Brain microvascular endothelial cell (primary cell): ENCODE measurements around the gene STS.
"Not testable (repeated sequence)": the region's sequence is repeated elsewhere in the genome, so short reads cannot be mapped to it uniquely, and the experiment has no call there.

ENCODE experiments used
- DNase-seq: peaks from one replicate; pipeline ENCODE4 v3.0.0-alpha.2; 2020
- H3K27ac ChIP-seq: fragments of 250-450 bp; sonication (Bioruptor Pico); 2 replicates; pipeline ENCODE4 v1.5.1; 2020; ENCODE audit warnings: mild to moderate bottlenecking, moderate library complexity
- H3K27me3 ChIP-seq: fragments of 250-450 bp; sonication (Bioruptor Pico); replicated peaks from 2 replicates; pipeline ENCODE4 v1.5.1; 2020; ENCODE audit warnings: mild to moderate bottlenecking
- H3K36me3 ChIP-seq: fragments of 250-450 bp; sonication (Bioruptor Pico); replicated peaks from 2 replicates; pipeline ENCODE4 v1.5.1; 2020; ENCODE audit warnings: mild to moderate bottlenecking
- H3K4me3 ChIP-seq: 2 replicates; pipeline ENCODE4 v1.5.1; 2011; ENCODE audit warnings: low read depth, mild to moderate bottlenecking, control low read depth, low read length, moderate library complexity
- in situ Hi-C: cut with HindIII; loops from 2 replicates; pipeline ENCODE4 v1.10.0; 2017; ENCODE audit warnings: low sequenced_read_pairs, low pct_ligation_motif_present
- TF ChIP-seq, protein P1 (sequence below): IDR thresholded peaks from 2 replicates; pipeline ENCODE4 v1.5.1; 2011; ENCODE audit warnings: low read depth, mild to moderate bottlenecking, moderate library complexity, low read length, control low read depth, inconsistent platforms; ENCODE audit errors: missing control alignments

Gene STS

GRCh38 chrX:7168371-7168770 lies 20.9 kb downstream of the STS start:
- no peak for DNase-seq
- no peak overlapping the region for H3K4me3 ChIP-seq
- in situ Hi-C loops, result no loop called here
- no peaks in the 10 kb centered on the region for H3K27me3 ChIP-seq
- TF ChIP-seq, protein P1, sequence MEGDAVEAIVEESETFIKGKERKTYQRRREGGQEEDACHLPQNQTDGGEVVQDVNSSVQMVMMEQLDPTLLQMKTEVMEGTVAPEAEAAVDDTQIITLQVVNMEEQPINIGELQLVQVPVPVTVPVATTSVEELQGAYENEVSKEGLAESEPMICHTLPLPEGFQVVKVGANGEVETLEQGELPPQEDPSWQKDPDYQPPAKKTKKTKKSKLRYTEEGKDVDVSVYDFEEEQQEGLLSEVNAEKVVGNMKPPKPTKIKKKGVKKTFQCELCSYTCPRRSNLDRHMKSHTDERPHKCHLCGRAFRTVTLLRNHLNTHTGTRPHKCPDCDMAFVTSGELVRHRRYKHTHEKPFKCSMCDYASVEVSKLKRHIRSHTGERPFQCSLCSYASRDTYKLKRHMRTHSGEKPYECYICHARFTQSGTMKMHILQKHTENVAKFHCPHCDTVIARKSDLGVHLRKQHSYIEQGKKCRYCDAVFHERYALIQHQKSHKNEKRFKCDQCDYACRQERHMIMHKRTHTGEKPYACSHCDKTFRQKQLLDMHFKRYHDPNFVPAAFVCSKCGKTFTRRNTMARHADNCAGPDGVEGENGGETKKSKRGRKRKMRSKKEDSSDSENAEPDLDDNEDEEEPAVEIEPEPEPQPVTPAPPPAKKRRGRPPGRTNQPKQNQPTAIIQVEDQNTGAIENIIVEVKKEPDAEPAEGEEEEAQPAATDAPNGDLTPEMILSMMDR, result no peak
- H3K36me3 ChIP-seq, result no peaks in the 10 kb centered on the region
- no peak overlapping the region for H3K27ac ChIP-seq

DNA sequence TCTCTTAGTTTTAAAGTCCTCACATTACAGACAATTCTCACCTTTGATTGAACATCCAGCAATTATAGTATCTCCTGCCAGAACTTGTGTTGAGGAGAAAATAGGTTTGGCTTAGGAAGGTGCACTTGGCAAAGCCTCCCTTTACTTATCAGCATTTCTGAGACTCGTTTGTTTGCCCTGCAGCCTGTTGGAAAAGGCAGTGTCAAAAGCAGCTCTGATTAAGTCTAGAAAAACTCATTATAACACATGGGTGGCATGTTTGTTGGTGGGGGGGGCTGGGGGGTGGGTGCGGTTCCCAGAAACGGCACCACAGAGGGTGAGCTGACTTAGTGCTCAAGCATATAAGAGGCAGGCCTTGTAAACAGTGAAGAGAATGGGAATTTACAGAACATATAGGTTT lies 22.1 kb downstream of the STS start:
- DNase-seq, result no peak
- TF ChIP-seq, protein P1, result no peak
- Histone ChIP-seq H3K4me3 (no peak overlapping the region), H3K27ac (no peak overlapping the region), H3K27me3 (no peaks in the 10 kb centered on the region), H3K36me3 (no peaks in the 10 kb centered on the region)
- in situ Hi-C loops, result no loop called here

DNA sequence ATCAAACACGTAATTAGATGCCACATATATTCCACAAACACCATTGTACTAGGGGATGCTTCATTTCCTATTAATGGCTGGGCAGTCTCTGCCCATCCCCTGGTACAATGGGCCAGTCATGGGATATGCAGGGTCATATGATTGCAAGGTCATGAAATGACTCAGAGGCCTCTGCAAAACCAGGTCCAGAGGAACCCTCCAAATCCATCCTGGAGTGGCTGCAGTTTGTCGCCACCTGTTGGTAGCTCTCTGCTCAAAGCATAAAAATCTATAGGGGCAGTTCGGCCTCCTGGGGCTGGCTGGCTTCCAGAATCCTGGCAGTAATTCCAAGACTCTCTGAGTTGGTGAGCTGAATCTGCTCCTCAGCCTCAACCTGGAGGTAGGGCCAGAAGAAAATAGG lies 23.4 kb downstream of the STS start:
- no peaks in the 10 kb centered on the region for H3K27me3 ChIP-seq
- H3K27ac ChIP-seq, result no peak overlapping the region
- in situ Hi-C loops, result no loop called here
- no peak overlapping the region for H3K4me3 ChIP-seq
- TF ChIP-seq, protein P1, result peak; percentile 62
- DNase-seq, result peak; percentile 7
- H3K36me3 ChIP-seq, result no peaks in the 10 kb centered on the region

DNA sequence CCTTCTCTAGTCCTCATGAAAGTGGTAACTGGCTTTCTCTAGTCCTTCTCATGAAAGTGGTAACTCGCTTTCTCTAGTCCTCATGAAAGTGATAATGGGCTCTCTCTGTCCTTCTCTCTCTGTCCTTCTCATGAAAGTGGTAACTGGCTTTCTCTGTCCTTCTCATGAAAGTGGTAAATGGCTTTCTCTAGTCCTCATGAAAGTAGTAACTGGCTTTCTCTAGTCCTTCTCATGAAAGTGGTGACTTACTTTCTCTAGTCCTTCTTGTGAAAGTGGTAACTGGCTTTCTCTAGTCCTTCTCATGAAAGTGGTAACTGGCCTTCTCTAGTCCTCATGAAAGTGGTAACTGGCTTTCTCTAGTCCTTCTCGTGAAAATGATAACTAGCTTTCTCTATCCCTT lies 31.3 kb downstream of the STS start:
- H3K4me3 ChIP-seq, DNase-seq, H3K36me3 ChIP-seq, H3K27ac ChIP-seq, in situ Hi-C loops, H3K27me3 ChIP-seq: not testable (repeated sequence)

GRCh38 chrX:7179446-7179845 lies 31.9 kb downstream of the STS start:
- H3K4me3 ChIP-seq, result no peak overlapping the region
- DNase-seq, result no peak
- H3K27ac ChIP-seq, result no peak overlapping the region
- TF ChIP-seq, protein P1, result no peak
- H3K36me3 ChIP-seq, result no peaks in the 10 kb centered on the region
- no peaks in the 10 kb centered on the region for H3K27me3 ChIP-seq
- in situ Hi-C loops, result no loop called here

GRCh38 chrX:7184816-7185215 lies 37.3 kb downstream of the STS start:
- no peaks in the 10 kb centered on the region for H3K27me3 ChIP-seq
- no peak overlapping the region for H3K27ac ChIP-seq
- no peak for DNase-seq
- in situ Hi-C loops, result no loop called here
- H3K36me3 ChIP-seq, result no peaks in the 10 kb centered on the region
- TF ChIP-seq, protein P1, result no peak
- no peak overlapping the region for H3K4me3 ChIP-seq

GRCh38 chrX:7188672-7189071 lies 41.2 kb downstream of the STS start:
- TF ChIP-seq, protein P1, result no peak
- H3K27ac ChIP-seq, result no peak overlapping the region
- no peaks in the 10 kb centered on the region for H3K36me3 ChIP-seq
- no peaks in the 10 kb centered on the region for H3K27me3 ChIP-seq
- in situ Hi-C loops, result no loop called here
- no peak overlapping the region for H3K4me3 ChIP-seq
- no peak for DNase-seq
